ENCODE results near the gene ZNF674.

DNA sequence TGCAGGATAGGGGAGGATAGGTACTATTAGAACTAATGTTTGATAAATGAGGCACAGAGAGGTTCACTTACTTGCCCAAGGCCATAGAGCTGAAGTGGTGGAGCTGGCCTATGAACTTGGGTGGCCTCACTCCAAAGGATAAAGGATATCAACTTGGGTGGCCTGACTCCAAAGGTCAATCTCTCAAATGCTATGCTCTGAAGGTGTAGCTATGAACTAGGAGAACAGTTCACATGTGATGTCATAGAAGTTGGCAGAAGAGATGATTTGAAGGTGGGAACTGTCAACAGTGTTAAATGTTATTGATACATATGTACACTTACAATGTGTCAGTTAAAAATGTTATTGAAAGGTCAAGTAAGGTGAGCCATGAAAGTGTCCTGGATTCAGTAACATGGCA lies 22.2 kb upstream of the ZNF674 start:
- TF ChIP-seq, protein P1, sequence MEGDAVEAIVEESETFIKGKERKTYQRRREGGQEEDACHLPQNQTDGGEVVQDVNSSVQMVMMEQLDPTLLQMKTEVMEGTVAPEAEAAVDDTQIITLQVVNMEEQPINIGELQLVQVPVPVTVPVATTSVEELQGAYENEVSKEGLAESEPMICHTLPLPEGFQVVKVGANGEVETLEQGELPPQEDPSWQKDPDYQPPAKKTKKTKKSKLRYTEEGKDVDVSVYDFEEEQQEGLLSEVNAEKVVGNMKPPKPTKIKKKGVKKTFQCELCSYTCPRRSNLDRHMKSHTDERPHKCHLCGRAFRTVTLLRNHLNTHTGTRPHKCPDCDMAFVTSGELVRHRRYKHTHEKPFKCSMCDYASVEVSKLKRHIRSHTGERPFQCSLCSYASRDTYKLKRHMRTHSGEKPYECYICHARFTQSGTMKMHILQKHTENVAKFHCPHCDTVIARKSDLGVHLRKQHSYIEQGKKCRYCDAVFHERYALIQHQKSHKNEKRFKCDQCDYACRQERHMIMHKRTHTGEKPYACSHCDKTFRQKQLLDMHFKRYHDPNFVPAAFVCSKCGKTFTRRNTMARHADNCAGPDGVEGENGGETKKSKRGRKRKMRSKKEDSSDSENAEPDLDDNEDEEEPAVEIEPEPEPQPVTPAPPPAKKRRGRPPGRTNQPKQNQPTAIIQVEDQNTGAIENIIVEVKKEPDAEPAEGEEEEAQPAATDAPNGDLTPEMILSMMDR (IDR thresholded peaks at IDR 0.05; ENCODE audit: low read depth, low read length) = no peak
- no peak for TF ChIP-seq EZH2phosphoT487 (IDR thresholded peaks at IDR 0.05; ENCODE audit: low read depth)
